HEK293 (cell line): ENCODE results near the gene CACNA1C.

Experiments
- CTCF ChIA-PET: fragments of 350-600 bp; formaldehyde crosslinking; extraction: SDS; loops from one replicate; lab custom pipeline; 2021; ENCODE audit warnings: antibody characterized with exemption; lab: Yijun Ruan, JAX
- POLR2A ChIA-PET: fragments of 300-600 bp; formaldehyde crosslinking; extraction: SDS; loops from one replicate; lab custom pipeline; 2020; ENCODE audit warnings: antibody characterized with exemption, inconsistent platforms; lab: Yijun Ruan, JAX
- H3K27ac ChIP-seq: fragments of 200-500 bp; sonication (Bioruptor generic); 2 replicates; pipeline ENCODE4 v1.5.1; 2014; ENCODE audit warnings: low read depth, low read length, control low read depth, inconsistent platforms; ENCODE audit errors: extremely low read depth
- H3K36me3 ChIP-seq, 2 experiments: fragments of 200-500 bp in 1 of 2; sonication (Bioruptor generic) in 1 of 2; 1 replicate in 1 of 2; 2 replicates in 1 of 2; pipeline ENCODE4 v1.5.1; 2014 to 2017; ENCODE audit warnings: inconsistent platforms in 2 of 2, low read length in 2 of 2; ENCODE audit not compliant: control insufficient read depth in 2 of 2, insufficient read depth in 1 of 2
- H3K4me1 ChIP-seq: fragments of 200-500 bp; sonication (Bioruptor generic); 2 replicates; pipeline ENCODE4 v1.5.1; 2014; ENCODE audit warnings: mild to moderate bottlenecking, low read length, inconsistent platforms; ENCODE audit not compliant: control insufficient read depth, insufficient read depth
- H3K4me3 ChIP-seq: 2 replicates; pipeline ENCODE4 v1.5.1; 2011; ENCODE audit warnings: low read depth, mild to moderate bottlenecking, control low read depth, low read length, moderate library complexity
- H3K9me3 ChIP-seq: fragments of 200-500 bp; sonication (Bioruptor generic); 2 replicates; pipeline ENCODE4 v1.5.1; 2014; ENCODE audit warnings: low read depth, low read length, inconsistent platforms; ENCODE audit not compliant: control insufficient read depth, insufficient read depth
- GLI2 ChIP-seq: fragments of 450-650 bp; formaldehyde crosslinking; IDR thresholded peaks from 2 replicates; pipeline ENCODE4; 2017; ENCODE audit warnings: missing biosample characterization, missing genetic modification characterization, low read depth, borderline replicate concordance
- ZFP37 ChIP-seq: fragments of 450-650 bp; formaldehyde crosslinking; IDR thresholded peaks from 2 replicates; pipeline ENCODE4 v1.5.1; 2016; ENCODE audit warnings: missing biosample characterization, missing genetic modification characterization
- ZNF114 ChIP-seq: fragments of 450-650 bp; formaldehyde crosslinking; IDR thresholded peaks from 2 replicates; pipeline ENCODE4 v1.5.0; 2017; ENCODE audit warnings: missing biosample characterization, missing genetic modification characterization
- ZNF157 ChIP-seq: fragments of 450-650 bp; formaldehyde crosslinking; IDR thresholded peaks from 2 replicates; pipeline ENCODE4 v1.5.1; 2016; ENCODE audit warnings: missing biosample characterization, missing genetic modification characterization
- ZNF184 ChIP-seq: fragments of 450-650 bp; IDR thresholded peaks from 2 replicates; pipeline ENCODE4 v1.5.1; 2018; ENCODE audit warnings: missing biosample characterization, mild to moderate bottlenecking, missing genetic modification characterization
- ZNF274 ChIP-seq, 2 experiments: fragments of 200-500 bp in 1 of 2; fragments of 450-650 bp in 1 of 2; sonication (Bioruptor generic) in 1 of 2; formaldehyde crosslinking in 1 of 2; IDR thresholded peaks; 2 replicates each; pipeline versions ENCODE4 v1.5.1 to v1.6.1; 2014 to 2016; ENCODE audit warnings: borderline replicate concordance in 1 of 2, inconsistent platforms in 1 of 2, low read length in 1 of 2, missing biosample characterization in 1 of 2, missing genetic modification characterization in 1 of 2
- ZNF416 ChIP-seq: fragments of 450-650 bp; formaldehyde crosslinking; IDR thresholded peaks from 2 replicates; pipeline ENCODE4 v1.5.1; 2016; ENCODE audit warnings: missing biosample characterization, missing genetic modification characterization
- ZNF558 ChIP-seq: fragments of 450-650 bp; formaldehyde crosslinking; IDR thresholded peaks from 2 replicates; pipeline ENCODE4 v1.5.1; 2016; ENCODE audit warnings: missing biosample characterization, missing genetic modification characterization
- ZNF600 ChIP-seq: fragments of 450-650 bp; formaldehyde crosslinking; IDR thresholded peaks from 2 replicates; pipeline ENCODE4 v1.5.1; 2016; ENCODE audit warnings: missing biosample characterization, missing genetic modification characterization
- ZNF610 ChIP-seq: fragments of 450-650 bp; formaldehyde crosslinking; IDR thresholded peaks from 2 replicates; pipeline ENCODE4 v1.5.1; 2016; ENCODE audit warnings: missing biosample characterization, missing genetic modification characterization, borderline replicate concordance
- ZNF621 ChIP-seq: fragments of 450-650 bp; formaldehyde crosslinking; IDR thresholded peaks from 2 replicates; pipeline ENCODE4 v1.5.1; 2017; ENCODE audit warnings: missing biosample characterization, missing genetic modification characterization
- ZNF701 ChIP-seq: fragments of 450-650 bp; formaldehyde crosslinking; IDR thresholded peaks from 2 replicates; pipeline ENCODE4 v1.5.1; 2016; ENCODE audit warnings: missing biosample characterization, missing genetic modification characterization
- TF ChIP-seq, protein P1 (sequence below): fragments of 450-650 bp; formaldehyde crosslinking; IDR thresholded peaks from 2 replicates; pipeline ENCODE4 v1.5.1; 2016; ENCODE audit warnings: missing biosample characterization, missing genetic modification characterization
- TF ChIP-seq, protein P2 (sequence below): fragments of 450-650 bp; formaldehyde crosslinking; IDR thresholded peaks from 2 replicates; pipeline ENCODE4 v1.5.1; 2017; ENCODE audit warnings: missing biosample characterization, missing genetic modification characterization
- TF ChIP-seq, protein P3 (sequence below): fragments of 450-650 bp; formaldehyde crosslinking; IDR thresholded peaks from 2 replicates; pipeline ENCODE4 v1.5.1; 2016; ENCODE audit warnings: missing biosample characterization, missing genetic modification characterization, borderline replicate concordance
- TF ChIP-seq, protein P4 (sequence below): fragments of 450-650 bp; formaldehyde crosslinking; IDR thresholded peaks from 2 replicates; pipeline ENCODE4 v1.5.0; 2017; ENCODE audit warnings: missing biosample characterization, missing genetic modification characterization, borderline replicate concordance
- TF ChIP-seq, protein P5 (sequence below): fragments of 450-650 bp; formaldehyde crosslinking; IDR thresholded peaks from 2 replicates; pipeline ENCODE4 v1.5.1; 2016; ENCODE audit warnings: missing biosample characterization, missing genetic modification characterization
- TF ChIP-seq, protein P6 (sequence below): fragments of 450-650 bp; formaldehyde crosslinking; IDR thresholded peaks from 2 replicates; pipeline ENCODE4 v1.5.1; 2017; ENCODE audit warnings: missing biosample characterization, missing genetic modification characterization

Gene CACNA1C

DNA sequence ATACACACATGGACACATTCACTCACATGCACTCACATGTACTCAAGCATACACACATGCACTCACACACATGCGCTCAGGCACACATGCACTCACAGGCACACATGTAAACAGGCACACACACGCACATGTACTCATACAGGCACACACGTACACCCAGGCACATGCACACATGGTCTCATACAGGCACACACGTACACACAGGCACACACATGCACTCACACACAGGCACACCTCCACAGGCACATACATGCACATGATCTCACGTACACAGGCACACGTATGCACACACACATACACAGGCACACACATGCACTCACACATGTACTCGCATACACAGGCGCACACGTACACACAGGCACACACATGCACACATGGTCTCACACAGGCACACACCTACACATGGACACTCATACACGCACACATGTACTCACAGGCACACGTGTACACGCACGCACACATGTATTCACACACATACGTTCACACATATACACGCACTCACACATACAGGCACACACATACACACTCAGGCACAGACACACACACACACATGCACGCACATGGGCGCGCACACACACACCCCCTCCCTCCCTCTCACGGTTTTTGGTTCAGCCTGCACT is 138.9 kb downstream of the CACNA1C start:
- TF ChIP-seq, protein P1, sequence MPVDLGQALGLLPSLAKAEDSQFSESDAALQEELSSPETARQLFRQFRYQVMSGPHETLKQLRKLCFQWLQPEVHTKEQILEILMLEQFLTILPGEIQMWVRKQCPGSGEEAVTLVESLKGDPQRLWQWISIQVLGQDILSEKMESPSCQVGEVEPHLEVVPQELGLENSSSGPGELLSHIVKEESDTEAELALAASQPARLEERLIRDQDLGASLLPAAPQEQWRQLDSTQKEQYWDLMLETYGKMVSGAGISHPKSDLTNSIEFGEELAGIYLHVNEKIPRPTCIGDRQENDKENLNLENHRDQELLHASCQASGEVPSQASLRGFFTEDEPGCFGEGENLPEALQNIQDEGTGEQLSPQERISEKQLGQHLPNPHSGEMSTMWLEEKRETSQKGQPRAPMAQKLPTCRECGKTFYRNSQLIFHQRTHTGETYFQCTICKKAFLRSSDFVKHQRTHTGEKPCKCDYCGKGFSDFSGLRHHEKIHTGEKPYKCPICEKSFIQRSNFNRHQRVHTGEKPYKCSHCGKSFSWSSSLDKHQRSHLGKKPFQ (tag by site-specific recombination) = 0 out of 2 replicates have a peak, but pooled peaks have one; percentile 29
- TF ChIP-seq, protein P2, sequence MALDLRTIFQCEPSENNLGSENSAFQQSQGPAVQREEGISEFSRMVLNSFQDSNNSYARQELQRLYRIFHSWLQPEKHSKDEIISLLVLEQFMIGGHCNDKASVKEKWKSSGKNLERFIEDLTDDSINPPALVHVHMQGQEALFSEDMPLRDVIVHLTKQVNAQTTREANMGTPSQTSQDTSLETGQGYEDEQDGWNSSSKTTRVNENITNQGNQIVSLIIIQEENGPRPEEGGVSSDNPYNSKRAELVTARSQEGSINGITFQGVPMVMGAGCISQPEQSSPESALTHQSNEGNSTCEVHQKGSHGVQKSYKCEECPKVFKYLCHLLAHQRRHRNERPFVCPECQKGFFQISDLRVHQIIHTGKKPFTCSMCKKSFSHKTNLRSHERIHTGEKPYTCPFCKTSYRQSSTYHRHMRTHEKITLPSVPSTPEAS = peak; percentile 78
- TF ChIP-seq ZNF610 (tag by site-specific recombination) (no peak), ZNF416 (tag by site-specific recombination) (no peak), ZNF184 (tag by site-specific recombination) (no peak), ZNF274 (IDR thresholded peaks at IDR 0.05; ENCODE audit: low read length) (no peak), ZNF274 (tag by site-specific recombination; IDR thresholded peaks at IDR 0.05; ENCODE audit: borderline replicate concordance) (no peak)
- TF ChIP-seq, protein P3, sequence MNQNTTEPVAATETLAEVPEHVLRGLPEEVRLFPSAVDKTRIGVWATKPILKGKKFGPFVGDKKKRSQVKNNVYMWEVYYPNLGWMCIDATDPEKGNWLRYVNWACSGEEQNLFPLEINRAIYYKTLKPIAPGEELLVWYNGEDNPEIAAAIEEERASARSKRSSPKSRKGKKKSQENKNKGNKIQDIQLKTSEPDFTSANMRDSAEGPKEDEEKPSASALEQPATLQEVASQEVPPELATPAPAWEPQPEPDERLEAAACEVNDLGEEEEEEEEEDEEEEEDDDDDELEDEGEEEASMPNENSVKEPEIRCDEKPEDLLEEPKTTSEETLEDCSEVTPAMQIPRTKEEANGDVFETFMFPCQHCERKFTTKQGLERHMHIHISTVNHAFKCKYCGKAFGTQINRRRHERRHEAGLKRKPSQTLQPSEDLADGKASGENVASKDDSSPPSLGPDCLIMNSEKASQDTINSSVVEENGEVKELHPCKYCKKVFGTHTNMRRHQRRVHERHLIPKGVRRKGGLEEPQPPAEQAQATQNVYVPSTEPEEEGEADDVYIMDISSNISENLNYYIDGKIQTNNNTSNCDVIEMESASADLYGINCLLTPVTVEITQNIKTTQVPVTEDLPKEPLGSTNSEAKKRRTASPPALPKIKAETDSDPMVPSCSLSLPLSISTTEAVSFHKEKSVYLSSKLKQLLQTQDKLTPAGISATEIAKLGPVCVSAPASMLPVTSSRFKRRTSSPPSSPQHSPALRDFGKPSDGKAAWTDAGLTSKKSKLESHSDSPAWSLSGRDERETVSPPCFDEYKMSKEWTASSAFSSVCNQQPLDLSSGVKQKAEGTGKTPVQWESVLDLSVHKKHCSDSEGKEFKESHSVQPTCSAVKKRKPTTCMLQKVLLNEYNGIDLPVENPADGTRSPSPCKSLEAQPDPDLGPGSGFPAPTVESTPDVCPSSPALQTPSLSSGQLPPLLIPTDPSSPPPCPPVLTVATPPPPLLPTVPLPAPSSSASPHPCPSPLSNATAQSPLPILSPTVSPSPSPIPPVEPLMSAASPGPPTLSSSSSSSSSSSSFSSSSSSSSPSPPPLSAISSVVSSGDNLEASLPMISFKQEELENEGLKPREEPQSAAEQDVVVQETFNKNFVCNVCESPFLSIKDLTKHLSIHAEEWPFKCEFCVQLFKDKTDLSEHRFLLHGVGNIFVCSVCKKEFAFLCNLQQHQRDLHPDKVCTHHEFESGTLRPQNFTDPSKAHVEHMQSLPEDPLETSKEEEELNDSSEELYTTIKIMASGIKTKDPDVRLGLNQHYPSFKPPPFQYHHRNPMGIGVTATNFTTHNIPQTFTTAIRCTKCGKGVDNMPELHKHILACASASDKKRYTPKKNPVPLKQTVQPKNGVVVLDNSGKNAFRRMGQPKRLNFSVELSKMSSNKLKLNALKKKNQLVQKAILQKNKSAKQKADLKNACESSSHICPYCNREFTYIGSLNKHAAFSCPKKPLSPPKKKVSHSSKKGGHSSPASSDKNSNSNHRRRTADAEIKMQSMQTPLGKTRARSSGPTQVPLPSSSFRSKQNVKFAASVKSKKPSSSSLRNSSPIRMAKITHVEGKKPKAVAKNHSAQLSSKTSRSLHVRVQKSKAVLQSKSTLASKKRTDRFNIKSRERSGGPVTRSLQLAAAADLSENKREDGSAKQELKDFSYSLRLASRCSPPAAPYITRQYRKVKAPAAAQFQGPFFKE = 0 out of 2 replicates have a peak, but pooled peaks have one; percentile 75
- CTCF ChIA-PET = interaction anchor here (0.6 to 0.8 kb wide), 2 partner anchors 157 to 191 kb away, joined by 3 to 5 read pairs; no protein-coding TSS in a partner anchor
- H3K4me3 ChIP-seq = no peak overlapping the region
- no peaks in the 10 kb centered on the region for H3K4me1 ChIP-seq
- H3K9me3 ChIP-seq = no peaks in the 10 kb centered on the region
- no peak overlapping the region for H3K27ac ChIP-seq
- no peaks in the 10 kb centered on the region for H3K36me3 ChIP-seq
- POLR2A ChIA-PET = interaction anchor here (0.5 kb wide), 1 partner anchor 192 kb away, joined by 4 read pairs; no protein-coding TSS in a partner anchor

DNA sequence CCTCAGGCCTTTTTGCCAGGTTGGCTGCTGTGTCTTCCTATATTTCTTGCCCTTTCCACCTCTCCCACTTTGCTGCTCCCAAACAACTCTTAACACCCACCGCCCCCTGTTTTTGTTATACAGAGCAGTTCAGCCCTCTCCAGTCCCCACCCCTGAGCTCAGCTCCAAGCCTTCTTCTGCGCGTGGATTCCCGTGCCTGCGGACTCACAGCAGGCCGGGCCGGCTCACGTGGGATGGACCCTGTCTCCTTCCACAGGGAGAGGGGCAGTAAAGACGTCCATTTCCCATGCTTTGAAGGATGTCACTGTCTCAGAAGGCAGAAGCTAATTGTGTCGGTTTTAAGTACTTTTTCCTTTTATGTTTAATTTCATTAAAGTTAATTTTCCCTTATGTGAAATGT is 139.4 kb downstream of the CACNA1C start:
- POLR2A ChIA-PET = interaction anchor here (0.5 kb wide), 1 partner anchor 192 kb away, joined by 4 read pairs; no protein-coding TSS in a partner anchor
- Histone ChIP-seq H3K27ac (no peak overlapping the region), H3K4me3 (no peak overlapping the region)
- no peak for TF ChIP-seq ZFP37 (tag by site-specific recombination)
- TF ChIP-seq, protein P4, sequence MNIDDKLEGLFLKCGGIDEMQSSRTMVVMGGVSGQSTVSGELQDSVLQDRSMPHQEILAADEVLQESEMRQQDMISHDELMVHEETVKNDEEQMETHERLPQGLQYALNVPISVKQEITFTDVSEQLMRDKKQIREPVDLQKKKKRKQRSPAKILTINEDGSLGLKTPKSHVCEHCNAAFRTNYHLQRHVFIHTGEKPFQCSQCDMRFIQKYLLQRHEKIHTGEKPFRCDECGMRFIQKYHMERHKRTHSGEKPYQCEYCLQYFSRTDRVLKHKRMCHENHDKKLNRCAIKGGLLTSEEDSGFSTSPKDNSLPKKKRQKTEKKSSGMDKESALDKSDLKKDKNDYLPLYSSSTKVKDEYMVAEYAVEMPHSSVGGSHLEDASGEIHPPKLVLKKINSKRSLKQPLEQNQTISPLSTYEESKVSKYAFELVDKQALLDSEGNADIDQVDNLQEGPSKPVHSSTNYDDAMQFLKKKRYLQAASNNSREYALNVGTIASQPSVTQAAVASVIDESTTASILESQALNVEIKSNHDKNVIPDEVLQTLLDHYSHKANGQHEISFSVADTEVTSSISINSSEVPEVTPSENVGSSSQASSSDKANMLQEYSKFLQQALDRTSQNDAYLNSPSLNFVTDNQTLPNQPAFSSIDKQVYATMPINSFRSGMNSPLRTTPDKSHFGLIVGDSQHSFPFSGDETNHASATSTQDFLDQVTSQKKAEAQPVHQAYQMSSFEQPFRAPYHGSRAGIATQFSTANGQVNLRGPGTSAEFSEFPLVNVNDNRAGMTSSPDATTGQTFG = no peak
- no peak for TF ChIP-seq ZNF600 (tag by site-specific recombination)
- no peak for TF ChIP-seq ZNF114
- TF ChIP-seq ZNF701 = no peak
- no peak for TF ChIP-seq GLI2 (tag by site-specific recombination)
- TF ChIP-seq ZNF621 (tag by site-specific recombination) = no peak
- TF ChIP-seq, protein P5, sequence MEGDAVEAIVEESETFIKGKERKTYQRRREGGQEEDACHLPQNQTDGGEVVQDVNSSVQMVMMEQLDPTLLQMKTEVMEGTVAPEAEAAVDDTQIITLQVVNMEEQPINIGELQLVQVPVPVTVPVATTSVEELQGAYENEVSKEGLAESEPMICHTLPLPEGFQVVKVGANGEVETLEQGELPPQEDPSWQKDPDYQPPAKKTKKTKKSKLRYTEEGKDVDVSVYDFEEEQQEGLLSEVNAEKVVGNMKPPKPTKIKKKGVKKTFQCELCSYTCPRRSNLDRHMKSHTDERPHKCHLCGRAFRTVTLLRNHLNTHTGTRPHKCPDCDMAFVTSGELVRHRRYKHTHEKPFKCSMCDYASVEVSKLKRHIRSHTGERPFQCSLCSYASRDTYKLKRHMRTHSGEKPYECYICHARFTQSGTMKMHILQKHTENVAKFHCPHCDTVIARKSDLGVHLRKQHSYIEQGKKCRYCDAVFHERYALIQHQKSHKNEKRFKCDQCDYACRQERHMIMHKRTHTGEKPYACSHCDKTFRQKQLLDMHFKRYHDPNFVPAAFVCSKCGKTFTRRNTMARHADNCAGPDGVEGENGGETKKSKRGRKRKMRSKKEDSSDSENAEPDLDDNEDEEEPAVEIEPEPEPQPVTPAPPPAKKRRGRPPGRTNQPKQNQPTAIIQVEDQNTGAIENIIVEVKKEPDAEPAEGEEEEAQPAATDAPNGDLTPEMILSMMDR (tag by site-specific recombination) = no peak
- TF ChIP-seq, protein P6, sequence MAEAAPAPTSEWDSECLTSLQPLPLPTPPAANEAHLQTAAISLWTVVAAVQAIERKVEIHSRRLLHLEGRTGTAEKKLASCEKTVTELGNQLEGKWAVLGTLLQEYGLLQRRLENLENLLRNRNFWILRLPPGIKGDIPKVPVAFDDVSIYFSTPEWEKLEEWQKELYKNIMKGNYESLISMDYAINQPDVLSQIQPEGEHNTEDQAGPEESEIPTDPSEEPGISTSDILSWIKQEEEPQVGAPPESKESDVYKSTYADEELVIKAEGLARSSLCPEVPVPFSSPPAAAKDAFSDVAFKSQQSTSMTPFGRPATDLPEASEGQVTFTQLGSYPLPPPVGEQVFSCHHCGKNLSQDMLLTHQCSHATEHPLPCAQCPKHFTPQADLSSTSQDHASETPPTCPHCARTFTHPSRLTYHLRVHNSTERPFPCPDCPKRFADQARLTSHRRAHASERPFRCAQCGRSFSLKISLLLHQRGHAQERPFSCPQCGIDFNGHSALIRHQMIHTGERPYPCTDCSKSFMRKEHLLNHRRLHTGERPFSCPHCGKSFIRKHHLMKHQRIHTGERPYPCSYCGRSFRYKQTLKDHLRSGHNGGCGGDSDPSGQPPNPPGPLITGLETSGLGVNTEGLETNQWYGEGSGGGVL (tag by site-specific recombination) = no peak
- no peak for TF ChIP-seq ZNF157 (tag by site-specific recombination)
- TF ChIP-seq ZNF558 = no peak
- TF ChIP-seq, all 188 proteins: peak for 0
- H3K36me3 ChIP-seq = no peaks in the 10 kb centered on the region
- no peaks in the 10 kb centered on the region for H3K9me3 ChIP-seq
- H3K4me1 ChIP-seq = no peaks in the 10 kb centered on the region
- CTCF ChIA-PET = interaction anchor here (0.6 to 0.8 kb wide), 2 partner anchors 158 to 190 kb away, joined by 3 to 5 read pairs; no protein-coding TSS in a partner anchor
